GM12878 (cell line): ENCODE measurements around the gene MVK. TPM values are rescaled to one million over a fixed set of nuclear protein-coding genes. Genes with fewer than 3 reads are reported as not detected.

Source experiments
- ATAC-seq: fragments of 200-7000 bp; cut with Tn5 transposase; 3 replicates; pipeline ENCODE4 v1.9.1; 2020; ENCODE audit warnings: mild to moderate bottlenecking, moderate library complexity
- BruUV-seq: library from RNA; stranded (reverse); fragments of 400-500 nt; replicated peaks from 2 replicates; lab custom pipeline; 2021; lab: Mats Ljungman, UMichigan
- CTCF ChIA-PET: fragments of 300-600 bp; sonication (Branson Sonifier 250); formaldehyde crosslinking; extraction: SDS; loops from one replicate; lab custom pipeline; 2021; ENCODE audit warnings: inconsistent platforms; lab: Yijun Ruan, JAX
- POLR2A ChIA-PET: fragments of 350-600 bp; formaldehyde crosslinking; extraction: SDS; loops from one replicate; lab custom pipeline; 2021; ENCODE audit warnings: inconsistent platforms; lab: Charles Lee
- RAD21 ChIA-PET: fragments of 300-600 bp; sonication (Branson Sonifier 250); formaldehyde crosslinking; loops from one replicate; lab custom pipeline; 2023; ENCODE audit warnings: antibody characterized with exemption; ENCODE audit not compliant: unreplicated experiment; lab: Charles Lee
- SMC1A ChIA-PET: fragments of 300-600 bp; sonication (Branson Sonifier 250); formaldehyde crosslinking; loops from one replicate; lab custom pipeline; 2023; ENCODE audit not compliant: unreplicated experiment, uncharacterized antibody; lab: Charles Lee
- DNase-seq: peaks from one replicate; pipeline ENCODE4 v3.0.0-alpha.2; 2011; ENCODE audit warnings: low read depth, low spot score
- FAIRE-seq: peaks from 3 replicates; lab custom pipeline; 2011; peaks lifted over from hg19 to GRCh38; lab: Jason Lieb, UNC
- H2AFZ ChIP-seq: 2 replicates; pipeline ENCODE4 v1.6.0; 2011; ENCODE audit warnings: low read depth, low read length, control low read depth; ENCODE audit not compliant: control insufficient read depth
- H3K27ac ChIP-seq: 2 replicates; pipeline ENCODE4 v1.5.1; 2011; ENCODE audit warnings: control low read depth; ENCODE audit not compliant: control insufficient read depth, insufficient read depth
- H3K27me3 ChIP-seq, 2 experiments: replicated peaks in 1 of 2; 2 replicates each; pipeline versions ENCODE4 v1.6.0 to v1.6.1; 2011; ENCODE audit warnings: low read length in 1 of 2; ENCODE audit not compliant: control insufficient read depth in 2 of 2, insufficient read depth in 2 of 2
- H3K36me3 ChIP-seq, 2 experiments: 2 replicates each; pipeline ENCODE4 v1.5.1; 2011; ENCODE audit warnings: low read length in 1 of 2; ENCODE audit not compliant: control insufficient read depth in 2 of 2, insufficient read depth in 2 of 2
- H3K4me1 ChIP-seq: 2 replicates; pipeline ENCODE4 v1.6.1; 2011; ENCODE audit warnings: mild to moderate bottlenecking, low read length, moderate library complexity, mixed read lengths; ENCODE audit not compliant: control insufficient read depth, insufficient read depth
- H3K4me2 ChIP-seq: 2 replicates; pipeline ENCODE4 v1.6.0; 2011; ENCODE audit warnings: control low read depth; ENCODE audit not compliant: control insufficient read depth, insufficient read depth
- H3K4me3 ChIP-seq: fragments of 200-600 bp; sonication (generic); 2 replicates; pipeline ENCODE4 v1.5.1; 2016
- H3K79me2 ChIP-seq: 2 replicates; pipeline ENCODE4 v1.6.0; 2011; ENCODE audit warnings: low read length; ENCODE audit not compliant: control insufficient read depth, insufficient read depth
- H3K9ac ChIP-seq: 2 replicates; pipeline ENCODE4 v1.8.0; 2011; ENCODE audit warnings: low read length, control low read depth, mixed read lengths; ENCODE audit not compliant: control insufficient read depth, insufficient read depth
- H3K9me3 ChIP-seq: replicated peaks from 3 replicates; pipeline ENCODE4 v1.5.1; 2011; ENCODE audit warnings: mild to moderate bottlenecking, low read length; ENCODE audit not compliant: control insufficient read depth, insufficient read depth
- H4K20me1 ChIP-seq: 2 replicates; pipeline ENCODE4 v1.6.0; 2011; ENCODE audit not compliant: control insufficient read depth, insufficient read depth
- BRCA1 ChIP-seq: IDR thresholded peaks from 2 replicates; pipeline ENCODE4 v1.6.1; 2011; ENCODE audit warnings: low read depth, low read length, improper control_type of control experiment
- CBFB ChIP-seq: IDR thresholded peaks from 2 replicates; pipeline ENCODE4 v1.6.1; 2016; ENCODE audit warnings: antibody characterized with exemption, low read depth
- HDAC2 ChIP-seq: fragments of 200-600 bp; sonication (generic); IDR thresholded peaks from 2 replicates; pipeline ENCODE4 v1.6.1; 2017
- HDGF ChIP-seq: fragments of 450-650 bp; IDR thresholded peaks from 2 replicates; pipeline ENCODE4 v1.6.1; 2016; ENCODE audit warnings: antibody characterized with exemption
- KLF5 ChIP-seq: fragments of 450-650 bp; IDR thresholded peaks from 2 replicates; pipeline ENCODE4 v1.6.1; 2014; ENCODE audit warnings: mild to moderate bottlenecking; ENCODE audit not compliant: partially characterized antibody
- RCOR1 ChIP-seq: conservative IDR thresholded peaks from 2 replicates; pipeline ENCODE4 v1.6.1; 2012; ENCODE audit warnings: low read depth, low read length, improper control_type of control experiment
- TBL1XR1 ChIP-seq: IDR thresholded peaks from 2 replicates; pipeline ENCODE4 v1.6.1; 2012; ENCODE audit warnings: low read depth, low read length, improper control_type of control experiment
- TCF12 ChIP-seq: IDR thresholded peaks from 2 replicates; pipeline ENCODE4 v1.6.1; 2011; ENCODE audit warnings: low read depth, mild to moderate bottlenecking, low read length
- WRNIP1 ChIP-seq: IDR thresholded peaks from 2 replicates; pipeline ENCODE4 v1.6.1; 2011; ENCODE audit warnings: low read depth, low read length, improper control_type of control experiment, borderline replicate concordance
- ZNF217 ChIP-seq: fragments of 450-650 bp; IDR thresholded peaks from 2 replicates; pipeline ENCODE4 v1.6.1; 2017; ENCODE audit warnings: antibody characterized with exemption, mild to moderate bottlenecking
- ZNF274 ChIP-seq: IDR thresholded peaks from one replicate; pipeline ENCODE4 v1.8.0; 2011; ENCODE audit not compliant: insufficient read length, insufficient read depth
- ZZZ3 ChIP-seq: IDR thresholded peaks from 2 replicates; pipeline ENCODE4 v1.6.1; 2011; ENCODE audit warnings: low read depth; ENCODE audit not compliant: control insufficient read depth, insufficient read length
- WGBS: methylation state at CpG from one replicate; pipeline ENCODE4 v1.1.6; 2016; ENCODE audit warnings: low lambda C conversion rate; ENCODE audit not compliant: insufficient replicate concordance, insufficient coverage; ENCODE audit errors: missing lambda C conversion rate; 5-methylcytosine and 5-hydroxymethylcytosine counted together
- in situ Hi-C: fragments of 300-500 bp; cut with MboI; formaldehyde crosslinking; loops from 9 replicates; pipeline ENCODE4 v1.14.3; 2018; ENCODE audit warnings: mixed read lengths
- intact Hi-C: fragments of 100-400 bp; cut with micrococcal nuclease; formaldehyde crosslinking; loops from one replicate; pipeline ENCODE4 v1.14.2; 2022; ENCODE audit not compliant: unreplicated experiment
- polyA plus RNA-seq, 11 experiments: library from polyadenylated mRNA; depleted of rRNA in 4 of 11; unstranded in 6 of 11; stranded (reverse) in 5 of 11; fragments of >200 nt; fragmentation: Nextera tagmentation in 4 of 11; fragmentation: Illumina TruSeq in 1 of 11; extraction: Ambion mirVana in 4 of 11; extraction: Trizol in 1 of 11; gene quantifications; 1 replicate in 1 of 11; 2 replicates in 10 of 11; pipeline versions ENCODE4 v1.2.1 to v1.2.3, GENCODE V29; 2011 to 2016; ENCODE audit warnings: inconsistent platforms in 2 of 11, missing spikeins in 2 of 11, low read depth in 1 of 11
- total RNA-seq, 4 experiments: library from RNA; depleted of rRNA in 3 of 4; stranded (reverse); fragments of >200 nt in 3 of 4; fragmentation: Illumina TruSeq in 1 of 4; extraction: Trizol in 1 of 4; gene quantifications; 2 replicates each; pipeline versions ENCODE4 v1.2.1 to v1.2.3, GENCODE V29; 2013 to 2021
- TF ChIP-seq, protein P1 (sequence below), 3 experiments: IDR thresholded peaks in 2 of 3; conservative IDR thresholded peaks in 1 of 3; 2 replicates each; pipeline ENCODE4 v1.5.1; 2011; ENCODE audit warnings: low read depth in 3 of 3, low read length in 3 of 3, mild to moderate bottlenecking in 3 of 3, control low read depth in 2 of 3, moderate library complexity in 2 of 3, inconsistent platforms in 1 of 3, mixed read lengths in 1 of 3; ENCODE audit not compliant: control insufficient read depth in 2 of 3, insufficient read depth in 1 of 3; ENCODE audit errors: extremely low read depth in 1 of 3
- TF ChIP-seq, protein P2 (sequence below): fragments of 450-650 bp; formaldehyde crosslinking; IDR thresholded peaks from 2 replicates; pipeline ENCODE4 v1.4.0; 2022; ENCODE audit warnings: mild to moderate bottlenecking, moderate library complexity

The MVK gene
- total and polyA plus RNA-seq, 10 of the 15 experiments (the other 5 are each of a cell fraction or from before 2014, with no cell fraction given) = 0.24 to 46.7 (median 31.9) TPM

DNA sequence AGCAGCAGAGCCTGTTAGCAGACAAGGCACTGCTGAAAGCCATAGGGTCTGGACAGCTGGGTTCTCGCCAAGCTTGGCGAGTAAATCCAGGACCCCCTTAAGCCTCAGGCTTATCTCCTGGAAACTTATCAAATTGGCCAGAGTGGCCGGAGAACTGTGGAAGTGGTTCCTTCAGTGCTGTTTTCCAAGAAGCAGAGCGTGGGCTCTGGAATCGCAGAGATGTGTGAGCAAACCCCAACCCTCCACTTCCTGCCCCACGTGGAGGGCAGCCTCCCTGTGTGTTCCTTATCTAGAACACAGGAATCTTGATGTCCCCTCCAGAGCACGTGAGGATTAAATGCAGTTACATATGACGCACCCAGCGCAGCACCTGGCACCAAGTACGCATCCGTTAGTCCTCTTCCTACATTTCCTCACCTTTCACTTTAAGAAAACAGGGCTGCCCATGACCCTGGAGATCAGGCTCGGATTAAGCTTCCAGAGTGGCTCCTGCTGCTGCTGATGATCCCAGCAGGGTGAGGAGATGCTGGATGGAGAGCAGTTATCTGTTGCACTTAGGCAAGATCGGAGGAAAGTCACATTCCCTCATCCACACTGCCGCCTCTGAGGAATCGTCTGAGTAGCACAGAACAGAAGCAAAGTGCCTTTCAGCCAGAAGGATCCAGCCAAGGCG lies 35.3 kb upstream of the MVK start:
- DNase-seq (no peak), FAIRE-seq (no peak), ATAC-seq (no peak)
- WGBS = 76% methylated on average over 16 of the region's 16 CpGs
- H3K27me3 ChIP-seq = no peaks in the 10 kb centered on the region
- CTCF ChIA-PET = no interaction called here
- H3K9me3 ChIP-seq = no peaks in the 10 kb centered on the region
- no peak overlapping the region for H2AFZ ChIP-seq
- H3K9ac ChIP-seq = no peak overlapping the region
- SMC1A ChIA-PET = no interaction called here
- H3K4me2 ChIP-seq = no peak overlapping the region
- in situ Hi-C loops (no loop called here), intact Hi-C loops (no loop called here)
- H3K27ac ChIP-seq = no peak overlapping the region
- POLR2A ChIA-PET = no interaction called here
- no peaks in the 10 kb centered on the region for H3K79me2 ChIP-seq
- TF ChIP-seq, protein P1, sequence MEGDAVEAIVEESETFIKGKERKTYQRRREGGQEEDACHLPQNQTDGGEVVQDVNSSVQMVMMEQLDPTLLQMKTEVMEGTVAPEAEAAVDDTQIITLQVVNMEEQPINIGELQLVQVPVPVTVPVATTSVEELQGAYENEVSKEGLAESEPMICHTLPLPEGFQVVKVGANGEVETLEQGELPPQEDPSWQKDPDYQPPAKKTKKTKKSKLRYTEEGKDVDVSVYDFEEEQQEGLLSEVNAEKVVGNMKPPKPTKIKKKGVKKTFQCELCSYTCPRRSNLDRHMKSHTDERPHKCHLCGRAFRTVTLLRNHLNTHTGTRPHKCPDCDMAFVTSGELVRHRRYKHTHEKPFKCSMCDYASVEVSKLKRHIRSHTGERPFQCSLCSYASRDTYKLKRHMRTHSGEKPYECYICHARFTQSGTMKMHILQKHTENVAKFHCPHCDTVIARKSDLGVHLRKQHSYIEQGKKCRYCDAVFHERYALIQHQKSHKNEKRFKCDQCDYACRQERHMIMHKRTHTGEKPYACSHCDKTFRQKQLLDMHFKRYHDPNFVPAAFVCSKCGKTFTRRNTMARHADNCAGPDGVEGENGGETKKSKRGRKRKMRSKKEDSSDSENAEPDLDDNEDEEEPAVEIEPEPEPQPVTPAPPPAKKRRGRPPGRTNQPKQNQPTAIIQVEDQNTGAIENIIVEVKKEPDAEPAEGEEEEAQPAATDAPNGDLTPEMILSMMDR (IDR thresholded peaks at IDR 0.05 in 2 of 3, conservative IDR thresholded peaks at IDR 0.05 in 1 of 3; ENCODE audit: control insufficient read depth in 2 of 3, extremely low read depth in 1 of 3, insufficient read depth in 1 of 3, low read depth in 3 of 3, low read length in 3 of 3) = no peak
- TF ChIP-seq HDAC2 (no peak), ZNF274 (no peak), ZZZ3 (no peak), BRCA1 (no peak), HDGF (no peak), RCOR1 (no peak), KLF5 (no peak), WRNIP1 (no peak), ZNF217 (no peak), TBL1XR1 (no peak), TCF12 (no peak), CBFB (no peak)
- TF ChIP-seq, protein P2, sequence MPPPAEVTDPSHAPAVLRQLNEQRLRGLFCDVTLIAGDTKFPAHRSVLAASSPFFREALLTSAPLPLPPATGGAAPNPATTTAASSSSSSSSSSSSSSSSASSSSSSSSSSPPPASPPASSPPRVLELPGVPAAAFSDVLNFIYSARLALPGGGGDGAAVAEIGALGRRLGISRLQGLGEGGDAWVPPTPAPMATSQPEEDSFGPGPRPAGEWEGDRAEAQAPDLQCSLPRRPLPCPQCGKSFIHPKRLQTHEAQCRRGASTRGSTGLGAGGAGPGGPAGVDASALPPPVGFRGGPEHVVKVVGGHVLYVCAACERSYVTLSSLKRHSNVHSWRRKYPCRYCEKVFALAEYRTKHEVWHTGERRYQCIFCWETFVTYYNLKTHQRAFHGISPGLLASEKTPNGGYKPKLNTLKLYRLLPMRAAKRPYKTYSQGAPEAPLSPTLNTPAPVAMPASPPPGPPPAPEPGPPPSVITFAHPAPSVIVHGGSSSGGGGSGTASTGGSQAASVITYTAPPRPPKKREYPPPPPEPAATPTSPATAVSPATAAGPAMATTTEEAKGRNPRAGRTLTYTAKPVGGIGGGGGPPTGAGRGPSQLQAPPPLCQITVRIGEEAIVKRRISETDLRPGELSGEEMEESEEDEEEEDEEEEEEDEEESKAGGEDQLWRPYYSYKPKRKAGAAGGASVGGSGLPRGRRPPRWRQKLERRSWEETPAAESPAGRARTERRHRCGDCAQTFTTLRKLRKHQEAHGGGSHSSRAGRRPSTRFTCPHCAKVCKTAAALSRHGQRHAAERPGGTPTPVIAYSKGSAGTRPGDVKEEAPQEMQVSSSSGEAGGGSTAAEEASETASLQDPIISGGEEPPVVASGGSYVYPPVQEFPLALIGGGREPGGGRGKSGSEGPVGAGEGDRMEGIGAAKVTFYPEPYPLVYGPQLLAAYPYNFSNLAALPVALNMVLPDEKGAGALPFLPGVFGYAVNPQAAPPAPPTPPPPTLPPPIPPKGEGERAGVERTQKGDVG = no peak
- BruUV-seq = no TSS peak
- H4K20me1 ChIP-seq = no peaks in the 10 kb centered on the region
- H3K36me3 ChIP-seq = no peaks in the 10 kb centered on the region
- H3K4me3 ChIP-seq = no peak overlapping the region
- no peaks in the 10 kb centered on the region for H3K4me1 ChIP-seq
- RAD21 ChIA-PET = no interaction called here
